ENCODE measurements around the gene ZCCHC7.

ZCCHC7 gene

GRCh38 chr9:37342895-37343294, 222.5 kb downstream of the ZCCHC7 start:
- DNase-seq = no peak

- no peak for DNase-seq
Measured at GRCh38 chr9:37343724-37344123, 223.3 kb downstream of the ZCCHC7 start.

DNA sequence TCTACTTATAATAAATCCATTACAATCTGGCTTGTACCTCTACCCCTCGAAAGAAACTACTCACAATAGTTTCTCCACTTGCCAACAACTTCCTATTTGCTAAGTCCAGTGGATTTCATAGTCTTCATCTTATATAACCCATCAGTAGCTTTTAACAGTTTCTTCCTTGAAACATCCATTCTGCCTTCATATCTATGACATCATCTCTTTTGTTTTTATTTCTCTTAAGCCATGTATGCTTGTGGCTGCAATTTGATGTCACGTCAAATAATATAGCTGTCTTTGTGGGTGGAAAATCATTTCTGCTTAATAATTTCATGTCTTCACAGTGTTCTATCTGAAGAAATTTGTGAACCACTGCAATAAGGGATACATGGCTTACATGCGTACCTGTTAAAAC, 224.7 kb downstream of the ZCCHC7 start:
- no peak for DNase-seq

GRCh38 chr9:37348917-37349316, 228.5 kb downstream of the ZCCHC7 start:
- DNase-seq = no peak

DNA sequence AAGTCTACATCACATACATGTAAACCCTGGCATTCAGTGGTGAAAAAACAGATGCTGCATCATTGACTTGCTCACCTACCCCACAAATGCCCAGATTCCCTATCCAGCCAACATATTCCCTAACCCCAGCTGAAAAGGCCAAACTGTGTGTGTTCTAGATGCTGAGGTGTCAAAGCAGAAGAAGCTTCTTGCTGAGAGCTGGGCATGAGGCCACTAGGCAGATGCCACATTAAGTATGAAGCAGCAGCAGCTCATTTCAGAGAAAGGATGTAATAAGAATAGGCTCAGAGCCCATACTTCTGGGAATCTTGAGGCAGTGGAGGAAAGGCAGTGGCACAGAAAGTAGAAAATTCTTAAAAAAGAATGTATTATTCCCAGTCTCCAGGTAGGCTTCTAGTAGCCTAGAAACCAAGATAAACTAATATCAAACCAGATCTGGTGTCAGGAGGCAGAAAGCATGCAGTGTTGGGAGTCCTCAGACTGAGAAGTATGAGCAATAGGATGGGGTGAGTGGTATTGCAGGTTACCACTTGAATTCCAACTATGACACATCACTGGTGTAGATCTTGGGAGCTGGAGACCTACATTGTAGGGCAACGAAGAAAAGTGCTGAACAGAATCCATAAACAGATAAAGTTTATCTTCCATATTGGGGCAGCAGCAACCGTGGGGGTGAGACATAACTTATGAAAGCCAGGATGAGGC, 230.3 kb downstream of the ZCCHC7 start:
- DNase-seq = peak; percentile 31

DNA sequence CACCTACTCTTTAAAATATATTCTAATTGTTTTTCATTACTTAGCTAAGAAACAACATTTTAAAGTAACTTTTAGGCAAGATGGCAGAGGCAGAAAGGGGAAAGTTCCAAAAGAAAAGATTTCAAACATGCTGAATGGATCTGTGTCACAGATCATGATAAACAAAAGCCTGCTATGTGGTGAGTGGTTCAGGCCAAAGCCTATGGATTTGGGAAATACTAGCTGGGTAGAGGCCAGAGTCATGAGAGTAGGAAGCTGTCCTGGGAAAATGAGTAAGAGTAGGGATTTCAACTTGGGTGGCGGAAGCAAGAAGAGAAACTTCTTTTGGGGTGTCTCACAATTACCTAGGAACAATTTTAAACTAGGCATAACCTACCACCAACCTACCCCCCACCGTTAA, 233.4 kb downstream of the ZCCHC7 start:
- DNase-seq = no peak

DNA sequence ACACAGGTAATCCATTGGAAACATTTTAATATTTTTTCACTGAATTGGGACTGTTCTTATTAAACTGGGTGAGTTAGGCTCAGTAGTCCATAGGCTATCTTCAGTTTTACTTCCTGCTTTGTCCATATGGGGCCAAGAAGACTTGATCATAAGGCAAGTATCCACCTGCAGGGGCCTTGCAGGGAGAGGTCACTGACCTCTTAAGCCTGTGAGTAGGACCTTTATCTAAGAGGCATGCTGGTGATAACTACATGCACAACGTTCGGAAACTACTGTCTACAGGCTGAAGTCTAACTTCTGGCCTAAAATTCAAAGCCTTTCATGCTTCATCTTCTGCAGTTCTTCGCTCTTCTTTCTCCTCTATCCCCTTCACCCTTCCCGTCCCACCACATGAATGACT, 242.1 kb downstream of the ZCCHC7 start:
- DNase-seq = no peak

DNA sequence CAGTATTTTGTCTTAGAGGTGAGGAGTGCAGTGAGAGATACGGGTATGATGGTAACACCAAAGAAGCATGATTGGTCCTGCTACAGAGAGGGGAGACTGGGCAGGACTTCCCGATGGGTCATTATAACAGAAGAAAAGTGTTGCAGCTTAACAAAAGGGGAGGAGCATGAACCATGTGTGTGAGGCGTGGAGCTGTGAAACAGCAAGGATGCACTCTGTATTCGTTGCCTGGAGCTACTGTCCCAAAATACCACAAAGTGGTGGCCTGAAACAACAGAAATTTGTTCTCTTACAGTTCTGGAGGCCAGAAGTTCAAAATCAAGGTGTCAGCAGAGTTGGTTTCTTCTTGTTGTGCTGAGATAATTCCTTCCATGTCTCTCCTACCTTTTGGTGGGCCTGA, 242.8 kb downstream of the ZCCHC7 start:
- DNase-seq = no peak

- DNase-seq = no peak
Measured at GRCh38 chr9:37364136-37364535, 243.8 kb downstream of the ZCCHC7 start.

- DNase-seq = no peak
Measured at GRCh38 chr9:37364751-37365360, 244.5 kb downstream of the ZCCHC7 start.

DNA sequence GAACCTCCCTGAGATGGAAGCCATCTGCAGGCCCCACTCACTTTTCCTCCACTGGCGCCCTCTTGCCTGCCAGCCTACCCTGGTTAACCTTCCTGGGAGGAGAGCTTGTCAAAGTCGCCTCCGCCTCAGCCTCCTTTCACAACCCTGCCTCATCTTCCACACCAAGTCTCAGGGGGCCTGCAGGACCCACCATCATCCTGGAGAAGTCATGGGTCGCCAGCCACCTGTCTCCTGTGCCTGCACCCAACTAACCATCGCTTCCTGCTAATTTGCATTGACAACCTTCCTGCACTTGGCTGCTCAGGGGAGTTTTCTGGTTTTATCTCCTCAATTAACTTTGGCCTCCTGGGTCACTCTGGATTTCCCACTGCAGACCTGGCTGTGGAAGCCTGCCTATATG, 249.3 kb downstream of the ZCCHC7 start:
- DNase-seq = no peak

DNA sequence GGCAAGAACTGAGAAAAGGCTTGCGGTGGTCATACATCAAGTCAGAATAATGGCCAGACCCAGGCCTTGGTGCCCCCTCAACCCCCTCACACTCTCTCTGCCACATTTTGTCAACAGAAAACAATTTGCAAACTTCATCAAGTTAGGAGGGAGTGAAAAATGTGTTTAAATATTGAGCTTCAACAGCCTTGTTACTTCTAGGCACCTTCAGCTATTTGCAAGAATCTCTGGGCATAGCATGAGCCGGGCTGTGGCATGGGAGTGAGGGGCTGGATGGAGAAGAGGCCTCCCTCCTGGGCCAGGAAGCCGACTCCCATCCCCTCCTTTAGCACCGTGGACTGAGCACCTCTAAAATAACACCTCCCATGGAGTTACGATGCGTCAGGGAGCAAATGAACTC, 249.9 kb downstream of the ZCCHC7 start:
- DNase-seq = no peak

DNA sequence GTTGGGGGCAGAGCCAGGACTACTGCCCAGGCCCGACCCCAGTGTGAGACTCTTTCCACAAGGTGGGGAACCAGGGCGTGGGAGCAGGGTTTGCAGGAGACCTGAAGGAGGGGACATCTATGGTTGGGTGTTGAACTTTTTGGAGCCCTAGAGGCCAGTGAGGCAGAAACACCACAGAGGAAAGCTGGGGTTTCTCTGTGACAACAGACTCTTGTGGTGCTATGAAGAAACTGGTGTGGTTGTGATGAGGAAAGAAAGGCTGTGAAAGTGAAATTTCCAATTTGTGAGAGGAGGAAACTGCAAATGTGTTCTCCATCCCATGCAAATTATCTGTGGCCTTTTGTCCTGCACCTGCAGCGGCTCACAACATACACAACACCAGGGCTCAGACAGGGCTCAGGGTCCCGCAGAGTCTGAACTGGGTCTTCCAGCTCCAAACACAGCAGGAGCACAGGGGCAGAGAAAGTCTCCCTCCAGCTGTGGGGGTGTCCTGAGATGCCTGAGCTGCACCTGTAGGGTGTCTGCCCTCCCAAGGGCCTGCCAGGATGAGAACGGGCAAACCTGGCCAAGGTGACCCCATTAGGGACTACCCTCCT, 250.7 kb downstream of the ZCCHC7 start:
- no peak for DNase-seq

DNA sequence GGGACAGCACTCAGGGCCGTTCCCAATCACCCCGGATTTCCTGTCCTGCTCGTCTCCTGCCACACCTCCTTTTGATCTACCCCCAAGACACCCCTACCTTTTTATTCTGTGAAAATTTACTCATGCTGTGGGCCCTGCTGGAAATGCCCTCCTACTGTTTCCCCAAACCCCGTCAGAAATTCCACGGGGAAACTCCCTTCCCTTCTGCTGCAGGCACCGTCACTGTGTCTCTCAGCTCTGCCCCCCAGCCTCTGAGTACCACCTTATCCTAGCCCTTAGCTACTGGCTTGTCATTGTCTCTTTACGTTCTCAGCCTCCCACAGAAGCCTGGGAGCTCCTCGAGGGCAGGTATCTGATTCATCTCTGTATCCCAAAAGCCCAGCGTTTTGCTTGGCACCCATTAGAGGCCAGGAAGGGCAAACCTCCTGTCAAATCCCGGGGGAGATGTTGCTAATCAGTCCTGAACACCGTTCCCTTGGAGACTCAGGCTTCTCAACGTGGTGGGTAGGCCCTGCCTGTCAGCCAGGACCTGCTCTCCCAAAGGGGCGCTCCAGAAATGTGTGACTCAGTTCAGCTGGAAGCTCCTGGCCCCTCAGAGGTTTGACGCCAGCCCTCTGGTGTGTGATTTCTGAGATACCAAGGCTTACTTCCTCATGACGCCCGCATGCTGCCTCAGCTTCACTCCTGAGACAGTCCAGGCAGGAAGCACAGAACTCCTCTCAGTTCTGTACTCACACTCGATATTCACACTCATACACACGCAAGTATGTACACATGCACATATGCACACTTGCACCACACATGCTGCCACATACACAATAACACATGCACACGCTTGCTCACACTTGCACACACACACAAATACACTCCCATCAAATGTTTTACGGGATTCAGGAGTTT, 251.4 kb downstream of the ZCCHC7 start:
- DNase-seq = no peak

DNA sequence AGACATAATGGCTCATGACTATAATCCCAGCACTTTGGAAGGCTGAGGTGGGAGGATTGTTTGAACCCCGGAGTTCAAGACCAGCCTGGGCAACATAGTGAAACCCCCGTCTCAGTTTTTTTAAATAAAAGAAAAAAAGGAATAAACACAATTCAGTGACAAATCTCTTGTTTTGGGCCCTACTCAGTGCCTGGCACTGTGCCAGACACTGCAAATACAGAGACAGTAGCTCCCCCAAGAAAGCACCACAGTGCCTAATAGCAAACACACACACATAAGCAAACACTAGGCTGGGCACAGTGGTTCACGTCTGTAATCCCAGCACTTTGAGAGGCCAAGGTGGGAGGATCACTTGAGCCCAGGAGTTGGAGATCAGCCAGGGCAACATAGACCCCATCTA, 252.5 kb downstream of the ZCCHC7 start:
- no peak for DNase-seq

GRCh38 chr9:37373621-37374020, 253.2 kb downstream of the ZCCHC7 start:
- no peak for DNase-seq

- no peak for DNase-seq
Measured at GRCh38 chr9:37374892-37375291, 254.5 kb downstream of the ZCCHC7 start.

DNA sequence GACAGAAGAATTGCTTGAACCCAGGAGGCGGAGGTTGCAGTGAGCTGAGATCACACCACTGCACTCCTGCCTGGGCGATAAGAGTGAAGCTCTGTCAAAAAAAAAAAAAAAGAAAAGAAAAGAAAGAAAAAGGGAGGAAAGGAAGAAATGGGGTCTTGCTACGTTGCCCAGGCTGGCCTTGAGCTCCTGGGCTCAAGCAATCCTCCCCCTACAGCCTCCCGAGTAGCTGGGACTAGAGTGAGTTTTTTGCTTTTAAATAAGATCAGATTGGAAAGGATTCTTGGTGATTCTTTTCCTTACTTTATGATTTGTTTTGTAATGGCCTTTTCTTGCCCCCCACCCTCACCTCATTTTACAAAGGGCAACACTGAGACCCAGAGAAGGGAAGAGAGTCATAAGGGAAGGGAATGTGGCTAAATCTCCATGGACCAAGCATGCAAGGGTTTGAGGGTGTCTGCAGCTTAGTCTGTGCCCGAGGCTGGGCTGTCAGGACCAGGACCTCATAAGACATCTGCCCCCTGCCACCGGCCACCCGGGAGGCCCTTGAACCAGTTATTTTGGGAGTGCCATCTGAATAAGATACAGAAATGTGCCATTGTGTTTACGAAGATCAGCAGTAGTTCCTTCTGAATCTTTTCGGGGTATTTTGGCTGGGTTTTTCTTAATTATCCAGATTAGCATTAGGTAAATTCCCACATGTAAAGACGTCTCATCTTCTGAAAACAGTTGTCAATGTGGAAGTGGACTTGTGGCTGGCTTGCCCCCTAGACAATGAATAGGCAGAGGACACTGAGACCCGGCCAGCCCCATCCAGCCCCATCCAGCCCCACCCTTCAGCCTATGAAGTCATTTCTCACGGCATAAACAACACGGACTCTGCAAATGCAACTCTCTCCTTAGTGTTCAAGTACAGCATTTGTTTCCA, 257.6 kb downstream of the ZCCHC7 start:
- no peak for DNase-seq

- no peak for DNase-seq
Measured at GRCh38 chr9:37378613-37379004, 258.2 kb downstream of the ZCCHC7 start.

- no peak for DNase-seq
Measured at GRCh38 chr9:37379835-37380234, 259.5 kb downstream of the ZCCHC7 start.

DNA sequence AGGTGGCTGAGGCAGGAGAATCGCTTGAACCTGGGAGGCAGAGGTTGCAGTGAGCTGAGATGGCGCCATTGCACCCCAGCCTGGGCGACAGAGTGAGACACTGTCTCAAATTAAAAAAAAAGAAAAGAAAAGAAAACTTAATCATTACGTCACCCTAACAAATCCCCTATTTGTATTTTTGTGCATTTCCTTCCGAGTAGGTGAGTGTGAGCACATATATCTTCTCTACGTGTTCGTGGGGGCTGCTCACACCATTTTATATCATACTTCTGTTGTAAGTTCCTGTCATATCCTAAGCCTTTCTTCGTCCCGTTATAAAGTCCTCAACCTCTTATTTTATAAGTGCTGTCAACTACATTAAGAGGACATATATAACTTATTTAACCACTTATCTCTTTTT, 260.2 kb downstream of the ZCCHC7 start:
- DNase-seq = no peak

- DNase-seq = no peak
Measured at GRCh38 chr9:37381094-37381741, 260.8 kb downstream of the ZCCHC7 start.
